Ovary (tissue), 3 donors: ENCODE measurements around the gene MUC5AC.

ENCODE experiments used
- EP300 ChIP-seq: sonication (generic); formaldehyde crosslinking; IDR thresholded peaks from one replicate; pipeline ENCODE4 v1.6.1; 2017; ENCODE audit warnings: antibody characterized with exemption
- POLR2A ChIP-seq: fragments of 450-650 bp; IDR thresholded peaks from one replicate; pipeline ENCODE4 v1.6.1; 2017; ENCODE audit warnings: antibody characterized with exemption, mild to moderate bottlenecking, moderate library complexity
- TF ChIP-seq, protein P1 (sequence below), 3 donors: fragments of 450-650 bp in 2 of 3; fragments of 200-600 bp in 1 of 3; IDR thresholded peaks; one replicate each; pipeline versions ENCODE4 v1.5.1 to v1.8.0; 2016 to 2022; ENCODE audit warnings: antibody characterized with exemption in 3 of 3, mild to moderate bottlenecking in 1 of 3
- donor health status: DM: no; HTN: no; CAD: no.

DNA sequence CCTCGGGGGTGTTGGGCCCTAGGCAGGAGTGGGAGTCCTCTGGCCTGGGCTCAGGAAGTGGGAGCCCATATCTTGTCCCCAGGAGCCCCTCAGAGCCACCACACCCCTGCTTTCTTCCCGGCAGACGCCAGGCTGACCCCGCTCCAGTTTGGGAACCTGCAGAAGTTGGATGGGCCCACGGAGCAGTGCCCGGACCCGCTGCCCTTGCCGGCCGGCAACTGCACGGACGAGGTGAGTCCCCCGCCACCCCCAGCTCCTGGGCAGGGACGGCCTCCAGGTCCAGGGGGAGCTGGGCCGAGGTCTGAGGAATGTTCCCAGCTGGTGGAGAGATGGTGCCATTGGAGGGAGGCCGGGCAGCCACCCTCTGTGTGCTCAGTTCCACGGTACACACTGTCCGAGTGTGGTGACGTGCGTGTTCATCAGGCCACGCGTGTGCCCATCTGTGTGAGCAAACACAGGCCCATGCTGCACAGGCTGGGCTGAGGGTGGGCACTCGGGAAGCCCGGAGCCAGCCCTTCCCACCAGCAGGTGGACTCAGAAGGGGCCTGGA lies 69.9 kb downstream of the MUC5AC start:
- TF ChIP-seq, protein P1, sequence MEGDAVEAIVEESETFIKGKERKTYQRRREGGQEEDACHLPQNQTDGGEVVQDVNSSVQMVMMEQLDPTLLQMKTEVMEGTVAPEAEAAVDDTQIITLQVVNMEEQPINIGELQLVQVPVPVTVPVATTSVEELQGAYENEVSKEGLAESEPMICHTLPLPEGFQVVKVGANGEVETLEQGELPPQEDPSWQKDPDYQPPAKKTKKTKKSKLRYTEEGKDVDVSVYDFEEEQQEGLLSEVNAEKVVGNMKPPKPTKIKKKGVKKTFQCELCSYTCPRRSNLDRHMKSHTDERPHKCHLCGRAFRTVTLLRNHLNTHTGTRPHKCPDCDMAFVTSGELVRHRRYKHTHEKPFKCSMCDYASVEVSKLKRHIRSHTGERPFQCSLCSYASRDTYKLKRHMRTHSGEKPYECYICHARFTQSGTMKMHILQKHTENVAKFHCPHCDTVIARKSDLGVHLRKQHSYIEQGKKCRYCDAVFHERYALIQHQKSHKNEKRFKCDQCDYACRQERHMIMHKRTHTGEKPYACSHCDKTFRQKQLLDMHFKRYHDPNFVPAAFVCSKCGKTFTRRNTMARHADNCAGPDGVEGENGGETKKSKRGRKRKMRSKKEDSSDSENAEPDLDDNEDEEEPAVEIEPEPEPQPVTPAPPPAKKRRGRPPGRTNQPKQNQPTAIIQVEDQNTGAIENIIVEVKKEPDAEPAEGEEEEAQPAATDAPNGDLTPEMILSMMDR (IDR thresholded peaks at IDR 0.05), result no peak
- TF ChIP-seq EP300, result no peak
- TF ChIP-seq POLR2A, result no peak
